BLaER1 treated with 17β-estradiol and CSF1 and Interleukin-3, amounts not matched to agents 10 nM and 100 nM (cell line): ENCODE results near the gene CABLES2.

ENCODE experiments used
- H3K27ac ChIP-seq, 11 experiments: shearing (Covaris generic); formaldehyde crosslinking; 2 replicates each; pipeline ENCODE4 v1.8.1; 2022
- H3K27me3 ChIP-seq, 11 experiments: shearing (Covaris generic); formaldehyde crosslinking; 2 replicates each; pipeline ENCODE4 v1.8.1; 2022
- H3K36me3 ChIP-seq, 11 experiments: shearing (Covaris generic); formaldehyde crosslinking; 2 replicates each; pipeline ENCODE4 v1.8.1; 2022
- H3K4me1 ChIP-seq, 10 experiments: shearing (Covaris generic); formaldehyde crosslinking; 2 replicates each; pipeline ENCODE4 v1.8.1; 2022
- H3K4me2 ChIP-seq, 11 experiments: shearing (Covaris generic); formaldehyde crosslinking; 2 replicates each; pipeline ENCODE4 v1.8.1; 2022
- H3K4me3 ChIP-seq, 10 experiments: shearing (Covaris generic); formaldehyde crosslinking; 2 replicates each; pipeline ENCODE4 v1.8.1; 2022
- H3K9ac ChIP-seq, 11 experiments: shearing (Covaris generic); formaldehyde crosslinking; 2 replicates each; pipeline ENCODE4 v1.8.1; 2022
- H3K9me3 ChIP-seq, 11 experiments: shearing (Covaris generic); formaldehyde crosslinking; replicated peaks in 1 of 11; 2 replicates each; pipeline ENCODE4 v1.8.1; 2022
- H4K20me1 ChIP-seq, 11 experiments: shearing (Covaris generic); formaldehyde crosslinking; 2 replicates each; pipeline ENCODE4 v1.8.1; 2022
- Cebpa-rat ChIP-seq, 11 experiments: shearing (Covaris generic); IDR thresholded peaks; 2 replicates each; pipeline ENCODE4 v1.8.1; 2022

CABLES2 gene

GRCh38 chr20:62449951-62450691 lies 43.0 kb upstream of the CABLES2 start:
- Histone ChIP-seq H3K36me3 (no peaks in the 10 kb centered on the region), H3K4me1 (peaks cover 0 to 19% (median 8%) of the 10 kb centered on the region in 10 experiments; a peak in 10 of 20 replicates), H3K4me2 (no peak overlapping the region; a peak in 1 of 22 replicates), H3K9ac (no peak overlapping the region), H4K20me1 (peaks cover 0 to 38% (median 0%) of the 10 kb centered on the region in 11 experiments; a peak in 9 of 22 replicates), H3K27ac (no peak overlapping the region), H3K27me3 (peaks cover 14 to 76% (median 52%) of the 10 kb centered on the region in 11 experiments; a peak in 19 of 22 replicates), H3K4me3 (no peak overlapping the region), H3K9me3 (no peaks in the 10 kb centered on the region)
- TF ChIP-seq Cebpa-rat (IDR thresholded peaks at IDR 0.05) = no peak

GRCh38 chr20:62448788-62449187 lies 41.7 kb upstream of the CABLES2 start:
- H3K27ac ChIP-seq = no peak overlapping the region
- peaks cover 0 to 26% (median 0%) of the 10 kb centered on the region in 11 experiments; a peak in 6 of 22 replicates for H4K20me1 ChIP-seq
- H3K9me3 ChIP-seq = no peaks in the 10 kb centered on the region
- no peaks in the 10 kb centered on the region for H3K36me3 ChIP-seq
- H3K9ac ChIP-seq = no peak overlapping the region
- H3K4me1 ChIP-seq = peaks cover 0 to 10% (median 7%) of the 10 kb centered on the region in 10 experiments; a peak in 10 of 20 replicates
- H3K4me2 ChIP-seq = no peak overlapping the region
- TF ChIP-seq Cebpa-rat (IDR thresholded peaks at IDR 0.05) = no peak
- H3K4me3 ChIP-seq = no peak overlapping the region
- peaks cover 6 to 73% (median 39%) of the 10 kb centered on the region in 11 experiments; a peak in 17 of 22 replicates for H3K27me3 ChIP-seq

GRCh38 chr20:62448038-62448437 lies 41.0 kb upstream of the CABLES2 start:
- Histone ChIP-seq H3K36me3 (no peaks in the 10 kb centered on the region), H3K27me3 (peaks cover 3 to 73% (median 36%) of the 10 kb centered on the region in 11 experiments; a peak in 17 of 22 replicates), H3K4me2 (no peak overlapping the region), H3K27ac (no peak overlapping the region), H3K4me3 (no peak overlapping the region), H4K20me1 (peaks cover 0 to 26% (median 0%) of the 10 kb centered on the region in 11 experiments; a peak in 5 of 22 replicates), H3K9me3 (no peaks in the 10 kb centered on the region), H3K9ac (no peak overlapping the region), H3K4me1 (peaks cover 0 to 3% (median under 1%) of the 10 kb centered on the region in 10 experiments; a peak in 6 of 20 replicates)
- TF ChIP-seq Cebpa-rat (IDR thresholded peaks at IDR 0.05) = no peak

GRCh38 chr20:62446888-62447869 lies 40.1 kb upstream of the CABLES2 start:
- no peaks in the 10 kb centered on the region for H3K9me3 ChIP-seq
- H3K9ac ChIP-seq = no peak overlapping the region
- peaks cover 3 to 73% (median 32%) of the 10 kb centered on the region in 11 experiments; a peak in 16 of 22 replicates for H3K27me3 ChIP-seq
- H3K4me3 ChIP-seq = no peak overlapping the region
- no peak overlapping the region for H3K27ac ChIP-seq
- TF ChIP-seq Cebpa-rat (IDR thresholded peaks at IDR 0.05) = no peak
- no peak overlapping the region for H3K4me2 ChIP-seq
- H4K20me1 ChIP-seq = peaks cover 0 to 26% (median 0%) of the 10 kb centered on the region in 11 experiments; a peak in 5 of 22 replicates
- no peaks in the 10 kb centered on the region; a peak in 3 of 20 replicates for H3K4me1 ChIP-seq
- H3K36me3 ChIP-seq = no peaks in the 10 kb centered on the region

- H3K27me3 ChIP-seq = peaks cover 3 to 79% (median 30%) of the 10 kb centered on the region in 11 experiments; a peak in 16 of 22 replicates
- H3K27ac ChIP-seq = no peak overlapping the region
- H3K4me1 ChIP-seq = no peaks in the 10 kb centered on the region; a peak in 3 of 20 replicates
- H3K9ac ChIP-seq = no peak overlapping the region
- no peak for TF ChIP-seq Cebpa-rat (IDR thresholded peaks at IDR 0.05)
- H3K4me3 ChIP-seq = no peak overlapping the region
- no peaks in the 10 kb centered on the region for H3K36me3 ChIP-seq
- H4K20me1 ChIP-seq = peaks cover 0 to 26% (median 0%) of the 10 kb centered on the region in 11 experiments; a peak in 5 of 22 replicates
- H3K4me2 ChIP-seq = no peak overlapping the region
- no peaks in the 10 kb centered on the region for H3K9me3 ChIP-seq
Measured at GRCh38 chr20:62446481-62446880, 39.4 kb upstream of the CABLES2 start.

GRCh38 chr20:62445553-62446340 lies 38.7 kb upstream of the CABLES2 start:
- Histone ChIP-seq H3K36me3 (no peaks in the 10 kb centered on the region), H3K9ac (no peak overlapping the region), H3K4me2 (no peak overlapping the region), H3K4me3 (no peak overlapping the region), H4K20me1 (peaks cover 0 to 33% (median 0%) of the 10 kb centered on the region in 11 experiments; a peak in 5 of 22 replicates), H3K27me3 (peaks cover 3 to 81% (median 34%) of the 10 kb centered on the region in 11 experiments; a peak in 16 of 22 replicates), H3K4me1 (no peaks in the 10 kb centered on the region; a peak in 3 of 20 replicates), H3K27ac (no peak overlapping the region), H3K9me3 (no peaks in the 10 kb centered on the region)
- no peak for TF ChIP-seq Cebpa-rat (IDR thresholded peaks at IDR 0.05)

- H3K36me3 ChIP-seq = no peaks in the 10 kb centered on the region
- peaks cover 0 to 6% (median 0%) of the 10 kb centered on the region in 10 experiments; a peak in 4 of 20 replicates for H3K4me1 ChIP-seq
- H3K27ac ChIP-seq = no peak overlapping the region
- H3K4me2 ChIP-seq = no peak overlapping the region
- no peak for TF ChIP-seq Cebpa-rat (IDR thresholded peaks at IDR 0.05)
- no peak overlapping the region for H3K4me3 ChIP-seq
- H4K20me1 ChIP-seq = peaks cover 0 to 37% (median 0%) of the 10 kb centered on the region in 11 experiments; a peak in 5 of 22 replicates
- H3K9me3 ChIP-seq = no peaks in the 10 kb centered on the region
- H3K27me3 ChIP-seq = peaks cover 0 to 73% (median 21%) of the 10 kb centered on the region in 11 experiments; a peak in 14 of 22 replicates
- H3K9ac ChIP-seq = no peak overlapping the region
Measured at GRCh38 chr20:62444286-62444685, 37.2 kb upstream of the CABLES2 start.

GRCh38 chr20:62441987-62442539 lies 35.0 kb upstream of the CABLES2 start:
- Histone ChIP-seq H3K4me2 (no peak overlapping the region; a peak in 1 of 22 replicates), H3K9me3 (no peaks in the 10 kb centered on the region), H3K36me3 (no peaks in the 10 kb centered on the region), H3K27ac (no peak overlapping the region), H3K9ac (no peak overlapping the region), H4K20me1 (peaks cover 0 to 26% (median 0%) of the 10 kb centered on the region in 11 experiments; a peak in 7 of 22 replicates), H3K4me1 (peaks cover 0 to 10% (median 0%) of the 10 kb centered on the region in 10 experiments; a peak in 4 of 20 replicates), H3K4me3 (no peak overlapping the region), H3K27me3 (peaks cover 0 to 51% (median 14%) of the 10 kb centered on the region in 11 experiments; a peak in 12 of 22 replicates)
- no peak for TF ChIP-seq Cebpa-rat (IDR thresholded peaks at IDR 0.05)
